22Rv1 (cell line): ENCODE data around the gene DNAJC25.
"Not testable (repeated sequence)": the region's sequence is repeated elsewhere in the genome, so short reads cannot be mapped to it uniquely, and the experiment has no call there.

Experiments
- H3K27ac ChIP-seq: fragments of 450-650 bp; 2 replicates; pipeline ENCODE4 v1.5.1; 2017
- CTCF ChIP-seq: fragments of 450-650 bp; IDR thresholded peaks from 2 replicates; pipeline ENCODE4 v1.5.1; 2017; ENCODE audit warnings: mild to moderate bottlenecking
- ZFX ChIP-seq: fragments of 450-650 bp; IDR thresholded peaks from 2 replicates; pipeline ENCODE4 v1.6.1; 2017; ENCODE audit warnings: antibody characterized with exemption, borderline replicate concordance

The DNAJC25 gene

GRCh38 chr9:111610149-111610548, 21.0 kb upstream of the DNAJC25 start:
- H3K27ac ChIP-seq = no peak overlapping the region
- no peak for TF ChIP-seq CTCF

- TF ChIP-seq CTCF (no peak), ZFX (no peak)
Measured at GRCh38 chr9:111610845-111611244, 20.3 kb upstream of the DNAJC25 start.

DNA sequence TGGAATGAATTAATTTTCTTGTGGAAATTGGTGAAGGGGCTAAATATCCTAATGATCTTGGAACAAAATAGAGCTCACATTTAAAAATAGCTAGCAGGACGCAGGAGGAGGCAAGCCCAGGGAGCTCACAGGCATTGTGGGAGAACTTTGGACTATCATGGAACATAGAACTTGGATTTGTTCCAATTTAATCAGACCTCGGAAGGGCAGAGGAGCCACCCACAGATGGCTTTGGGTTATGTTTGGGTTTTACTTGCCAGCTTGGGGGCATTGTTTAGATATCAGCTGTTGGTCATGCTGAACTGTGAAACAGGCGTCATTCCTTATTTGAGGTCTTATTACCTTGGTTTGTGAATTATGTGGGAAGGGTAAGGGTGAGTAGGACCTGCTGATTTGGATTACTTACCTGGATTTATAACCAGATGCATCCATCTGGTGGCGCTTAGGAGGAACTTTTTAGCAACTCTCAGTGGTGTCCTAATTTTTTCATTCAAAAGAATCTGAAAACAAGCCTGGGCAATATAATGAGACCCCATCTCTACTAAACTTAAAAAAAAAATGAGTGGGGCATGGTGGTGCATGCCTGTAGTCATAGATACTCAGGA, 17.6 kb upstream of the DNAJC25 start:
- TF ChIP-seq ZFX = no peak
- H3K27ac ChIP-seq = no peak overlapping the region

More at GRCh38 chr9:111610845-111611244, 20.3 kb upstream of the DNAJC25 start:
- H3K27ac ChIP-seq = no peak overlapping the region

DNA sequence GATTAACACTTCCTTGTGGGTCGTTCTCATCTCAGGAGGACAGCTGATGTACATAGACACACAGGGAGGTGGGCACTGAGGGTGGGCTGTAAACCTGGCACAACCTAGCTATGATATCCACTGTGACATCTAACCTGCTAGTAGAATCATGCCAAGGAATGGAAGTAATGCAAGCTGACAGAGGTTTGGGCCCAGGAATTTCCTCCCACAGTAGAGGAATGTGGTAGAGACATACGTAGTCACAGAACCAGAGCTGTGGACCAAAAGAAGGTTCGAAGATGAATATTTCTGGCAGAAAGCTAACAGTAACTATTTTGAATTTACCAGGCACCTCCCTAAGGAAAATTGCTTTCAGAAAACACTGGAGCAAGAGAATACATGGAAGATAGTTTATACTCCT, 15.2 kb upstream of the DNAJC25 start:
- TF ChIP-seq ZFX = no peak
- no peak for TF ChIP-seq CTCF
- H3K27ac ChIP-seq = no peak overlapping the region

GRCh38 chr9:111617349-111617748, 13.8 kb upstream of the DNAJC25 start:
- H3K27ac ChIP-seq = not testable (repeated sequence)

- H3K27ac ChIP-seq = no peak overlapping the region
- no peak for TF ChIP-seq ZFX
- TF ChIP-seq CTCF = peak; percentile 89
Measured at GRCh38 chr9:111621895-111622480, 9.1 kb upstream of the DNAJC25 start.

- no peak overlapping the region for H3K27ac ChIP-seq
- TF ChIP-seq CTCF (no peak), ZFX (no peak)
Measured at GRCh38 chr9:111622626-111623025, 8.5 kb upstream of the DNAJC25 start.

DNA sequence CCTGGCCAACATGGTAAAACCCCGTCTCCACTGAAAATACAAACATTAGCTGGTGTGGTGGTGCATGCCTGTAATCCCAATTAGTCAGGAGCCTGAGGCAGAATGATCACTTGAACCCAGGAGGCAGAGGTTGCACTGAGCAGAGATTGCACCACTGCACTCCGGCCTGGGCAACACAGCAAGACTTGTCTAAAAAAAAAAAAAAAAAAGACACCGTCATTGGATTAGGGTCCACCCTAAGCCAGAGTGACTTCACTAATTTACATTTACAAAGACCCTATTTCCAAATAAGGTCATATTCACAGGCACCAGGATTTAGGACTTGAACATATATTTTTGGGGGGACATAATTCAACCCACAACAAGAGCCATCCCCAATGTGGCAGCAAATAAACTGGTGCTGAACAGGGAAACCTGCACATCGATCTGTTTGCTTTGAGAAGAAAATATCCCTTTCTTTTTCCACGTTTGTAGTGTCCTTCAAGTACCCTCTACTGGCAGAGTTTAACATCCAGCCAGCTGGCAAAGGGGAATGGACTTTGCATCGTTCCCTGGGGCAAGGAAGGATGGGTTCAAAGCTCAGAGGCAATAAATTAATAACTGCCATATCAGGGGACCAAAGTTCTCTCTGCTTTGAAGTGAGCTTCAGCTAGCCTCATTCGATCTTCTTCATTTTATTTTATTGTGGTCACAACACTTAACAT, 3.7 kb upstream of the DNAJC25 start:
- H3K27ac ChIP-seq = no peak overlapping the region
- no peak for TF ChIP-seq ZFX
- no peak for TF ChIP-seq CTCF
